Colonic mucosa (tissue), 4 donors: ENCODE data around the gene PTPRN2. TPM values are rescaled to one million over a fixed set of nuclear protein-coding genes. Genes with fewer than 3 reads are reported as not detected.
"Not testable (repeated sequence)": the region's sequence is repeated elsewhere in the genome, so short reads cannot be mapped to it uniquely, and the experiment has no call there.

ENCODE experiments used
- DNase-seq: peaks from one replicate; pipeline ENCODE4 v3.0.0-alpha.2; 2020
- H3K27ac ChIP-seq: fragments of 200-600 bp; one replicate; pipeline ENCODE4 v1.8.0; 2021
- H3K27me3 ChIP-seq: fragments of 200-600 bp; one replicate; pipeline ENCODE4 v1.8.0; 2021
- H3K36me3 ChIP-seq: fragments of 200-600 bp; one replicate; pipeline ENCODE4 v1.8.0; 2021
- H3K4me1 ChIP-seq: fragments of 200-600 bp; one replicate; pipeline ENCODE4 v1.8.0; 2021; ENCODE audit warnings: mild to moderate bottlenecking
- H3K4me3 ChIP-seq: fragments of 200-600 bp; one replicate; pipeline ENCODE4 v1.8.0; 2021
- H3K9ac ChIP-seq, 2 donors: one replicate each; pipeline ENCODE4 v1.7.0; 2013; ENCODE audit warnings: control low read depth in 2 of 2, low read depth in 2 of 2, low read length in 2 of 2
- H3K9me3 ChIP-seq: fragments of 200-600 bp; one replicate; pipeline ENCODE4 v1.8.0; 2021
- CTCF ChIP-seq: fragments of 200-600 bp; IDR thresholded peaks from one replicate; pipeline ENCODE4 v1.8.0; 2022; ENCODE audit warnings: antibody characterized with exemption, mild to moderate bottlenecking
- intact Hi-C: fragments of 100-400 bp; cut with DNase I; formaldehyde crosslinking; loops from one replicate; pipeline ENCODE4 v1.14.1; 2022
- total RNA-seq, 2 donors: library from RNA; stranded (reverse); fragmentation: NEBNext Ultra II Directional in 1 of 2; extraction: Animal tissue kit (Norgen Biotek cat#: 25700) in 1 of 2; gene quantifications; one replicate each; pipeline ENCODE4 v1.2.1, GENCODE V29; 2021
- donor health status: healthy.
- donor health status: DM: no; HTN: no; CAD: no.
- donor health status: DM: no; HTN: no; CAD: no.

The PTPRN2 gene
- total RNA-seq, 2 donors from 2014 or later, result 14.7 to 21.6 TPM

GRCh38 chr7:158408318-158408920 lies 179.2 kb downstream of the PTPRN2 start:
- no peak for DNase-seq
- no peak for TF ChIP-seq CTCF
- H3K27ac ChIP-seq, result no peak overlapping the region
- H3K36me3 ChIP-seq, result no peaks in the 10 kb centered on the region
- H3K4me1 ChIP-seq, result no peaks in the 10 kb centered on the region
- H3K9ac ChIP-seq, result no peak overlapping the region
- no peaks in the 10 kb centered on the region for H3K9me3 ChIP-seq
- H3K27me3 ChIP-seq, result no peaks in the 10 kb centered on the region
- intact Hi-C loops, result loop anchor here (5.0 kb wide), 1 partner anchor 976 kb away; no protein-coding TSS in a partner anchor
- H3K4me3 ChIP-seq, result no peak overlapping the region

GRCh38 chr7:158407581-158408317 lies 179.9 kb downstream of the PTPRN2 start:
- Histone ChIP-seq H3K9ac (no peak overlapping the region), H3K9me3 (no peaks in the 10 kb centered on the region), H3K4me3 (no peak overlapping the region), H3K27me3 (no peaks in the 10 kb centered on the region), H3K27ac (no peak overlapping the region), H3K36me3 (no peaks in the 10 kb centered on the region), H3K4me1 (no peaks in the 10 kb centered on the region)
- intact Hi-C loops, result loop anchor here (5.0 kb wide), 1 partner anchor 975 kb away; no protein-coding TSS in a partner anchor
- TF ChIP-seq CTCF, result no peak
- no peak for DNase-seq

GRCh38 chr7:158406801-158407200 lies 180.8 kb downstream of the PTPRN2 start:
- TF ChIP-seq CTCF, result no peak
- H3K9me3 ChIP-seq, result no peaks in the 10 kb centered on the region
- H3K4me3 ChIP-seq, result no peak overlapping the region
- no peaks in the 10 kb centered on the region for H3K27me3 ChIP-seq
- H3K36me3 ChIP-seq, result no peaks in the 10 kb centered on the region
- DNase-seq, result peak; percentile 63
- intact Hi-C loops, result loop anchor here (5.0 kb wide), 1 partner anchor 974 kb away; no protein-coding TSS in a partner anchor
- H3K27ac ChIP-seq, result no peak overlapping the region
- H3K4me1 ChIP-seq, result no peaks in the 10 kb centered on the region
- H3K9ac ChIP-seq, result no peak overlapping the region

GRCh38 chr7:158406364-158406763 lies 181.3 kb downstream of the PTPRN2 start:
- intact Hi-C loops, result loop anchor here (5.0 kb wide), 1 partner anchor 974 kb away; no protein-coding TSS in a partner anchor
- no peak for DNase-seq
- H3K9ac ChIP-seq, result no peak overlapping the region
- no peak overlapping the region for H3K27ac ChIP-seq
- no peaks in the 10 kb centered on the region for H3K36me3 ChIP-seq
- no peaks in the 10 kb centered on the region for H3K9me3 ChIP-seq
- no peaks in the 10 kb centered on the region for H3K4me1 ChIP-seq
- no peak overlapping the region for H3K4me3 ChIP-seq
- no peak for TF ChIP-seq CTCF
- H3K27me3 ChIP-seq, result no peaks in the 10 kb centered on the region

GRCh38 chr7:158405771-158406170 lies 181.9 kb downstream of the PTPRN2 start:
- not testable (repeated sequence) for H3K36me3 ChIP-seq, H3K4me3 ChIP-seq, H3K9me3 ChIP-seq, H3K9ac ChIP-seq, H3K27ac ChIP-seq, DNase-seq, H3K4me1 ChIP-seq, H3K27me3 ChIP-seq
- intact Hi-C loops, result loop anchor here (5.0 kb wide), 1 partner anchor 973 kb away; no protein-coding TSS in a partner anchor

GRCh38 chr7:158405324-158405723 lies 182.3 kb downstream of the PTPRN2 start:
- Histone ChIP-seq H3K9me3 (no peaks in the 10 kb centered on the region), H3K9ac (no peak overlapping the region), H3K4me1 (no peaks in the 10 kb centered on the region), H3K4me3 (no peak overlapping the region), H3K36me3 (no peaks in the 10 kb centered on the region), H3K27ac (no peak overlapping the region), H3K27me3 (no peaks in the 10 kb centered on the region)
- DNase-seq, result no peak
- TF ChIP-seq CTCF, result no peak
- intact Hi-C loops, result loop anchor here (5.0 kb wide), 1 partner anchor 973 kb away; no protein-coding TSS in a partner anchor
